Neutrophil (primary cell): Measurements from ENCODE around the gene ZNF134.

Source experiments
- H3K27ac ChIP-seq: fragments of 200-600 bp; sonication (generic); 2 replicates; pipeline ENCODE4 v1.5.1; 2016; ENCODE audit warnings: mild to moderate bottlenecking, moderate library complexity
- H3K27me3 ChIP-seq: fragments of 200-600 bp; sonication (generic); 2 replicates; pipeline ENCODE4 v1.6.0; 2016; ENCODE audit warnings: mild to moderate bottlenecking
- H3K36me3 ChIP-seq: fragments of 200-600 bp; sonication (generic); 2 replicates; pipeline ENCODE4 v1.5.1; 2017
- H3K4me1 ChIP-seq, 2 experiments: fragments of 200-600 bp in 1 of 2; sonication (generic) in 1 of 2; 1 replicate in 1 of 2; 2 replicates in 1 of 2; pipeline versions ENCODE4 v1.5.1 to v1.6.1; 2013 to 2016; ENCODE audit warnings: low read depth in 1 of 2, low read length in 1 of 2, mild to moderate bottlenecking in 1 of 2, moderate library complexity in 1 of 2; ENCODE audit not compliant: control insufficient read depth in 1 of 2, insufficient read depth in 1 of 2
- H3K4me3 ChIP-seq, 2 experiments: fragments of 200-600 bp in 1 of 2; sonication (generic) in 1 of 2; 1 replicate in 1 of 2; 2 replicates in 1 of 2; pipeline ENCODE4 v1.5.1; 2013 to 2016; ENCODE audit warnings: low read depth in 1 of 2, low read length in 1 of 2, mild to moderate bottlenecking in 1 of 2, moderate library complexity in 1 of 2
- H3K9me3 ChIP-seq: fragments of 200-600 bp; sonication (generic); 2 replicates; pipeline ENCODE4 v1.5.1; 2016
- CTCF ChIP-seq: fragments of 200-600 bp; sonication (generic); IDR thresholded peaks from 2 replicates; pipeline ENCODE4 v1.5.1; 2016; ENCODE audit warnings: antibody characterized with exemption

Gene ZNF134

GRCh38 chr19:57668635-57669034, 54.6 kb downstream of the ZNF134 start, which contains the start of gene ZSCAN4:
ZSCAN4 (plus strand) TSS chr19:57668935; CDS start chr19:57676146, 7,211 bp downstream.
- no peak for TF ChIP-seq CTCF
- H3K36me3 ChIP-seq: no peaks in the 10 kb centered on the region
- no peaks in the 10 kb centered on the region for H3K4me1 ChIP-seq
- H3K4me3 ChIP-seq: no peak within 1 kb of the TSS
- H3K27ac ChIP-seq: no peak within 1 kb of the TSS
- H3K27me3 ChIP-seq: peaks cover 49% of the 10 kb centered on the region
- H3K9me3 ChIP-seq: no peaks in the 10 kb centered on the region

- Histone ChIP-seq H3K9me3 (no peaks in the 10 kb centered on the region), H3K4me3 (no peak overlapping the region), H3K4me1 (no peaks in the 10 kb centered on the region), H3K27me3 (peaks cover 22% of the 10 kb centered on the region), H3K27ac (no peak overlapping the region), H3K36me3 (no peaks in the 10 kb centered on the region)
- no peak for TF ChIP-seq CTCF
Observed at GRCh38 chr19:57671124-57671895, 57.3 kb downstream of the ZNF134 start.

GRCh38 chr19:57672466-57672865, 58.4 kb downstream of the ZNF134 start:
- Histone ChIP-seq H3K36me3 (no peaks in the 10 kb centered on the region), H3K9me3 (no peaks in the 10 kb centered on the region), H3K27me3 (peaks cover 10% of the 10 kb centered on the region), H3K27ac (no peak overlapping the region), H3K4me3 (no peak overlapping the region), H3K4me1 (no peaks in the 10 kb centered on the region)
- TF ChIP-seq CTCF: no peak
